NCI-H774 (cell line): Measurements from ENCODE around the gene TNFRSF19.
"Not testable (repeated sequence)": the region's sequence is repeated elsewhere in the genome, so short reads cannot be mapped to it uniquely, and the experiment has no call there.

Source experiments
- DNase-seq: peaks from one replicate; lab custom pipeline; 2025; lab: John Stamatoyannopoulos, UW

The TNFRSF19 gene, protein sequence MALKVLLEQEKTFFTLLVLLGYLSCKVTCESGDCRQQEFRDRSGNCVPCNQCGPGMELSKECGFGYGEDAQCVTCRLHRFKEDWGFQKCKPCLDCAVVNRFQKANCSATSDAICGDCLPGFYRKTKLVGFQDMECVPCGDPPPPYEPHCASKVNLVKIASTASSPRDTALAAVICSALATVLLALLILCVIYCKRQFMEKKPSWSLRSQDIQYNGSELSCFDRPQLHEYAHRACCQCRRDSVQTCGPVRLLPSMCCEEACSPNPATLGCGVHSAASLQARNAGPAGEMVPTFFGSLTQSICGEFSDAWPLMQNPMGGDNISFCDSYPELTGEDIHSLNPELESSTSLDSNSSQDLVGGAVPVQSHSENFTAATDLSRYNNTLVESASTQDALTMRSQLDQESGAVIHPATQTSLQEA

DNA sequence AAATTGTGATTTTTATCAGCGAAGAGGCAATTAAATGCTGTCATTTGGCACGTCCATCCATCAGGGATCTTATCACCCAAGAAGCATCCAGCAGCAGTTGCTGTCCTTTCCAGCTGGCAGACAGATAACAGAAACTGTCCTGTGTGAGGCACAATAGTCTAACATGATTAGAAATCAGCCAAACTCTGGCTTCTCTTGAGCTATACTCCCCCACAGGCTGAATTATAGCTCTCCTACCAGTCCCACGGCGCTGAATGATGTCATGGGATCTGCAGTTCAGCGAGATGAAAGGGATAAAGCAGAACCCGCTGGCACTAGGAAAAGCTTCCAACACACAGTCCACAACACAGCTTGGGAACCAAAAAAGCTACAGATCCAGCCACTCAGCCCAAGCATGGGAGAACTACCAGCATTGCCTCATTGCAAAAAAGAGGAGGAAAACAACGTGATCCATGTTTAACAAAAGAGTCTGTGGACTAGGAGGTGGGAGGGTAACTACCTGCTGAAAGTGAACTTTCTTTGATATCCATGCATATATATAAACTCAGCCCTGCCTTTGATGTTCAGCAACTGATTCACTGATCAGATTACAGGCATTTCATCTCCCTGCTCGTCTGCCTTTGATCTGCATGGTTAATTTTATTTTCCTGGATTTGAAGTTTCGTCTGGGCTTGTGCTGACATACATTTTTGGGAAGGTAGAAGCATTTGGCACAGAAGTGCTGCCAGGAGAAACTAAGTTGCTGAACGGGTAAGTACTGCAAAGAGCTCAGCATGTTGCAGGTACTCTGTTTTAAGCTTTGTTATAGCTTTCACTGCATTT, at the start of gene TNFRSF19:
Gene TNFRSF19 (plus strand): TSS at position 314 of the 822 bp plus-strand sequence. CDS start 19,772 bp downstream, outside the sequence.
- DNase-seq: no peak

DNA sequence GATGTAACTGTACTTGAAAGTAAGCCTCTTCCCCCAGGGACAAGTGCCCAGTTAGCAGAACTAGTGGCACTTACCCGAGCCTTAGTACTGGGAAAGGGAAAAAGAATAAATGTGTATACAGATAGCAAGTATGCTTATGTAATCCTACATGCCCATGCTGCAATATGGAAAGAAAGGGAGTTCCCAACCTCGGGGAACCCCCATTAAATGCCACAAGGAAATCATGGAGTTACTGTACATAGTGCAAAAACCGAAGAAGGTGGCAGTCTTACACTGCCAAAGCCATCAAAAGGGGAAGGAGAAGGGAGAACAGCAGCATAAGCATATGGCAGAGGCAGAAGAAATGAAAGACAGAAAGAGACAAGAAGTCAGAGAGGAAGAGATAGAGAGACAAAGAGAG, 40.3 kb upstream of the TNFRSF19 start:
- DNase-seq: not testable (repeated sequence)

DNA sequence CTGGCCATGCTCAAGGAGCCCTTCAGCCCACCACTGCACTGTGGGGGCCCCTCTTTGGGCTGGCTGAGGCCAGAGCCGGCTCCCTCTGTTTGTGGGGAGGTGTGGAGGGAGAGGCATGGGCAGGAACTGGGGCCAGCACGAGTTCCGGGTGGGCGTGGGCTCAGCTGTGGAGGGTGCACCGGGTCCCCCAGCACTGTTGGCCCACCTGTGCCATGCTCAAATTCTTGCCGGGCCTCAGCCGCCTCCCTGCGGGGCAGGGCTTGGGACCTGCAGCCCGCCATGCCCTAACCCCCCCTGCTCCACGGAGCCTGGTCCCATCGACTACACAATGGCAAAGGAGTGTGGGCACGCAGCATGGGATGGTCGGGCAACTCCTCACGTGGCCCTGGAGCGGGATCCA, 38.8 kb upstream of the TNFRSF19 start:
- no peak for DNase-seq

- DNase-seq: no peak
Measured at GRCh38 chr13:23534090-23534489, 36.1 kb upstream of the TNFRSF19 start.

DNA sequence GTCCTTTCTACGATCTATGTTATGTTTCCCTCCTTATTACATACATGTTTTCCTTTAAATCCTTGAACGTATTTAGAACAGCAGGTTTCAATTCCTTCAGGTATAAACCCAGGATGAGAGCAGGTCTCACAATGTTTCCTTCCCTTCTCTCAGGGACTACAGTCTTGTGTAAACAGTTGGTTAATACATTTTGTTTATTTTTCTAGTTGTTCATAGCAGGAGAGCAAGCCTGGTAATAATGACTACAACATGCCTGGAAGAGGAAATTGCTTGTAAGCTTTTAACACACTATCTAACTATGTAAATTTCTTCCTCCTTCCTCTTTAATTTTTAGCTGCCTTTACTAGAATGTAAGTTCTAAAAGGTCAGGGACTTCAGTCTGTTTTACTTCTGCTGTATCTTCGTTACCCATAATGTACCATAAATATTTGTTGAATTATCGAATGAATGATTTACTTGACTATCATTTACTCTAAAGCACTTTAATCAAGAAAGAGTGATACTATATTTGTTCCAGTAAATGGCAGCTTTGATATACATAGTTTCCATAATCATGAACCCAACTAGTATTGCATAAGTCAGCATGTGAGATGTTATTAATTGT, 28.9 kb upstream of the TNFRSF19 start:
- no peak for DNase-seq

DNA sequence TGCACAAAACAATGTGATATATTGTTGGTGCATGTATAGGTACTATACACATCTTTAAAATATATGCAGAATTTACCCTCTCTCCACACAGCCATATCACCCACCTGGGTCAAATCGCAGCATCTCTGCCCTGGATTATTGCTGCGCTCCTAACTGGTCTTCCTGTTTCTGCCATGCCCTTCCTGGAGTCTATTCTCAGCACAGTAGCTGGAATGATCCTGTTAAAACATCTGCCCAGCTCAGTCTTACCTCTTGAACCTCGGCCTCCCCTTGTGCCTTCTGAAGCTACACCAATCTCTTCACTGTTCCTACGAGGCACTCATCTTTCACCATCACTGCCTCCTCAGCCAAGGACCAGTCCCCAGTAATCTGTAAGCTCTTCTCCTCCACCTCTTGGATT, 25.5 kb upstream of the TNFRSF19 start:
- no peak for DNase-seq

DNA sequence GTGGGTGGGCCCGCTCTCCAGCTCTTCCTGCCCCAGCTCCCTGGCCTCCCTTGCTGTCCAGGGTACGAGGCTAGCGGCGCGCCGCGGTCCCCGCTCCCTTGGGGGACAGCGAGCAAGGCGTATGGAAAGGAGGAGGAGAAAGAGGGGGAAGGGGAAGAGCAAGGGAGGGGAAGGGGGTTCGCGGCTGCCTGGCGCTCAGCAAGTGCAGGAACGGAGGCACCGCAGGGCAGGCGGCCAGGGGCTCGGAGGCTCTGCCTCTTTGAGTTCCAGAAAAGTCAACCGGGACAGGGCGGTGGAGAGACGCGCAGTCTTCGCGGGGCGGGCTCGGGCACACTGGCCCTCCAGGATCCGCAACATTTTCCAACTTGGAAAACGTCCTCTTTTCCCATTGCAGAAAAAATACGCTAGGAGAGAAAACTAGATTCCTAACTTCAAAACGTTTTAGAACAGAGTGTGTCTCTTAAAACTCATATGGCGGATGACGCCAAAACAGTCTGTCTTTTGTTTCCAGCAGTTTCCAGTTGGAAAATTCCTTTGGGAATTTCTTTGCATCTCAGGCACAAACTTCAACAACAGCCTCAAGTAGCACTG, 23.1 kb upstream of the TNFRSF19 start:
- no peak for DNase-seq

GRCh38 chr13:23549724-23550123, 20.5 kb upstream of the TNFRSF19 start:
- no peak for DNase-seq

GRCh38 chr13:23550163-23550562, 20.0 kb upstream of the TNFRSF19 start:
- DNase-seq: no peak

DNA sequence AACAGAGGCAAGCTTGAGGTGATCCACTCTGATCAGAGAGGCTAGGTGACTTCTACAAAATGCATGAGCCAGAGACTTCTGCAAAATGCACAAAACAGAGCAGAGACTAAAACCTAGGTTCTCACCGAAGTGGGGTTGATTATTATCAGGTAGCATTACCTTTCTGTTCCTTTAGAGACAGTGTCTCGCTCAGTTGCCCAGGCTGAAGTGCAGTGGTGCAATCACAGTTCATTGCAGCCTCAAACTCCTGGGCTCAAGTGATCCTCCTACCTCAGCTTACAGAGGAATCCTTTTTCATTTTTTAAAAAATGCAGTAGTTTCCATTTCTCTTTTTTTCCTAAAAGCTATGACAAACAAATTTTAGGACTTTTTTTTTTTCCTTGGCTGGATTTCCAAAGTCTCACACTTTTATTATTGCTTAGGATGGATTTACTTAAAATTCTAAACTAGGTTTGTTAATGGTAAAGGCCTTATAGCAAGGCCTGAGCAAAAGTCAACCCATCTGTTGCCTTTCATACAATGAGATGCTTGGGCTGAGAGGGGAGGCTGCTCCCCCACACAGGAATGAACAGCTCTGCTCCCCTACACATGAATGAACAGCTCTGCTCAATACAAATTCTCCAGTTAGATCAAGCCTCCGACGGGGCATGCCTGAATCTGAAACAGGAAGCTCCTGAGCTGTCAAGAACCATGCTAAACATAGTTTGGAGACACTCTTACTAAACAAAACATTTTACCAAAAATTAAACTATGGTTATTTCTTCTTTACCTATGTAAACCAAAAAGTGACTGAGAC, 18.8 kb upstream of the TNFRSF19 start:
- DNase-seq: no peak

DNA sequence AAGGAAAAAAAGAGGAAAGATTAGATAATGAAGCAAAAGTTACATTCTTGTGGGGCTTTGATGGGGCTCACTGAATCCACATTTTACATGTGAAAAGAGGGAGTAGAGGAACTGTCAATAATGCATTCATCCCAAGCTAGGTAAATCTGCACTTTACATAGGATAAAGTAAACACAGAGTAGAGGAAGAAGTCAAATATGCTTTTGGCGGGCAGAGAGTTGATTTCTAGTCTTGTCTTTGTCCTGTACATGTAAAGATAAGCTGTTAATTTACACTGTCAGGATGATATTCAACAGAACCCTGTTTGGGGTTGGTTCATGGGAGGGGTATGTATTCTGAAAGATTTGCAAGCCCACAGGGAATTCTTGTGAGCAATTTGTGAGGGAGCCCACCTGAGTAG, 18.0 kb upstream of the TNFRSF19 start:
- DNase-seq: no peak

- DNase-seq: no peak
Measured at GRCh38 chr13:23552661-23553060, 17.6 kb upstream of the TNFRSF19 start.

- DNase-seq: no peak
Measured at GRCh38 chr13:23554000-23554399, 16.2 kb upstream of the TNFRSF19 start.

DNA sequence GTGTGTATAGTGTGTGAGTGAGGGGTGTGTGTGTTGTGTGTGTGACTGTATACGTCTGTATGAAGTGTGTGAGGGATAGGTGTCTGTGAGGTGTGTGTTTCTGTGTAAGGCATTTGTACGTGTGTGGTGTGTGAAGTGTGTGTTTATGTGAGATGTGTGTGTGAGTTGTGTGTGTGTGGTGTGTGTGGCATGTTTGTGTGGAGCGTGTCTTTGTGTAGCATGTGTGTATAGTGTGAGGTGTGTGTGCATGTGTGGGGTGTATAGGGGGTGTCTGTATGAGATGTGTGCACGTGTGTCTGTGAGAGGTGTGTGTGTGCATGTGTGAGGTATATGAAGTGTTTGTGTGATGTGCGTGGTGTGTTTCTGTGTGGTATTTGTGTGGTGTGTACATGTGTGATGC, 13.2 kb upstream of the TNFRSF19 start:
- DNase-seq: no peak

- no peak for DNase-seq
Measured at GRCh38 chr13:23557733-23558132, 12.5 kb upstream of the TNFRSF19 start.

DNA sequence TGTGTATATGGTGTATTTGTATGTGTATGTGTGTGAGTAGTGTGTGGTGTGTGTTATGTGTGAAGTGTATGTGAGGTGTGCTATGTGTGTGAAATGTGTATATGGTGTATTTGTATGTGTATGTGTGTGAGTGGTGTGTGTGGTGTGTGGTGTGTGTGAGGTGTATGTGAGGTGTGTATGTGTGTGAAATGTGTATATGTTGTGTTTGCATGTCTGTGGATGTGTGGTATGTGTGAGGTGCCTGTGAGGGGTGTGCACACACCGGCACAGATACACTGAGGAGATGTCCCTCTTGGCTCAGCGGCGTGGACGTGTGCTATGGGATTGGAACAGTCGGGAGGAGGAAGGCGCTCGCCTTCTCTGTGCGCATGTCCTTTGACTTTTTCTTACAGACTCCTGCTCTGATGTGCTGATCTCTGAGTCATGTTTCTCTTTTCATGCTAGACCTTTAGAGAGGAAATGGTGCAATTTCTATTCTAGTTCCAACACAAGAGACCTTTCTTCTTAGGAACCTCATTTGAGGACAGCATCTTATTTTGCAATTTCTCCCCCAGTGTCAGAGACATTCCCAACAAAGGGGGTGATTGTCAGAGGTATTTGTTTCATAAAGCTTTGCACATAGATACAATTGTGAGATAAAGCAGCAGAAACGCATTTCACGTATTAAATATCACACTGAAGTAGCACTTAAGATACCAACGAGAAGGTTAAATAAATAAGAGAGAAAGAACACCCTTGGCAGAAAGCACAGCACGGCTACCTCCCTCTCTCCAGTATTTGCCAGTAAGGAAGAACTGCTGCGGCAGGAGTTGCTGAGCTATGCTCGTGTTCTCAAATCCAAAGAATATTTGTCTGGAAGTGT, 11.3 kb upstream of the TNFRSF19 start:
- DNase-seq: no peak

DNA sequence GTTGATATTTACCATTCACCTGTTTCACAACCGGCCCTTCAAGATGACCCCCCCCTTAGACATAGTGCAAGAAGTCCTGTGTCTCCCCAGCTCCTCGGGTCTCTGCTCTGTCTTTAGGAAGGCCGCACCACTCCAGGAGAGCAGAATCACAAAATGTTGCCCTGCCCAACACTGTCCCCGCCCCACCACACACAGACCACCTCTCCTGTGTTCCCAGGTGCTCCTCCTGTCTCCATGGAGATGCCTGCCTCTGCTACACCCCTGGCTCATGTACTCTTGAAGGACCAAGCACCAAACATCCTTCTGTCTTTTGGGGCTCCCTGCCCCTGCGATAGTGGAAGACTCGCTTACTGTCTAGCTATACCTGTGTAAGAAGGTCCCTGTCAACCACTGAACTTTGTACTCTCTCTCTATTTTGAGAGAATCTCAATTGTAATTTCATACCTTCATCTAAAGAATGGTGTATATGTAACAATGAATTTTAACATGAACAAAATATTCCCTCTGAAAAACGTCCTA, 9.6 kb upstream of the TNFRSF19 start:
- no peak for DNase-seq

- no peak for DNase-seq
Measured at GRCh38 chr13:23561261-23561660, 9.0 kb upstream of the TNFRSF19 start.

GRCh38 chr13:23563085-23563845, 6.9 kb upstream of the TNFRSF19 start:
- DNase-seq: no peak
